Central memory CD8-positive, alpha-beta T cell (primary cell): ENCODE results near the gene DAP.

Experiments
- ATAC-seq: fragments of 150-1000 bp; cut with Tn5 transposase; replicated peaks from 2 replicates; pipeline ENCODE4 v1.10.0; 2022; ENCODE audit warnings: mild to moderate bottlenecking, moderate FRiP score, moderate number of reproducible peaks; ENCODE audit not compliant: poor library complexity, severe bottlenecking; ENCODE audit errors: extremely low read depth
- DNase-seq, 2 donors: peaks; one replicate each; pipeline ENCODE4 v3.0.0; 2021; ENCODE audit warnings: low spot score in 2 of 2
- H3K27ac Mint-ChIP-seq: one replicate; pipeline ENCODE4 v1.8.0; 2022; ENCODE audit warnings: low read depth, mild to moderate bottlenecking, moderate library complexity, mixed read lengths
- H3K27me3 Mint-ChIP-seq: one replicate; pipeline ENCODE4 v1.8.0; 2022; ENCODE audit warnings: mixed read lengths
- H3K36me3 Mint-ChIP-seq: one replicate; pipeline ENCODE4 v1.8.0; 2022; ENCODE audit warnings: mild to moderate bottlenecking, moderate library complexity, mixed read lengths; ENCODE audit not compliant: insufficient read depth
- H3K4me1 Mint-ChIP-seq: one replicate; pipeline ENCODE4 v1.8.0; 2022; ENCODE audit warnings: mixed read lengths
- H3K4me3 Mint-ChIP-seq: one replicate; pipeline ENCODE4 v1.8.0; 2022; ENCODE audit warnings: mild to moderate bottlenecking, moderate library complexity, mixed read lengths
- H3K9me3 Mint-ChIP-seq: one replicate; pipeline ENCODE4 v1.8.0; 2022; ENCODE audit warnings: mixed read lengths

The DAP gene

DNA sequence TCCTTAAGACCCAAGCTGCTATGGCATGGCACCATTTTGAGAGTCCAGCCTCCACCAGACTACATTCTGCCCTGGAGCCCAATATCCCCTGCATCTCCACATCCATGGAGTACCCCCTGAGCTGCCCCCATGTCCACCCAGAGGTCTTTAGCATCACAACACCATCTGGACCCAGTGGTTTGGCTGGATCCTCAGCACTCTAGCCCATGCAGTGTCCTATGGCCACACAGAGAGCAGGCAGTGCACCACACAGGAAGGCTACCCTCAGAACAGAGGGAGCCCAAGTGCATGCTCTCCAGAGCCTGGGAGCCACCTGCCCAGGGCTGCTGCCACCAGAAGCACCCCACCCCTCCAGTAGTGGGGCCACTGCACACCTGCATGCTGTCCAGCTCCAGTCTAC, 18.6 kb upstream of the DAP start:
- ATAC-seq: no peak
- DNase-seq: no peak
- Mint-ChIP-seq H3K4me1 (no peaks in the 10 kb centered on the region), H3K27me3 (peaks cover 27% of the 10 kb centered on the region), H3K27ac (no peak overlapping the region), H3K9me3 (no peaks in the 10 kb centered on the region), H3K4me3 (no peak overlapping the region), H3K36me3 (no peaks in the 10 kb centered on the region)

DNA sequence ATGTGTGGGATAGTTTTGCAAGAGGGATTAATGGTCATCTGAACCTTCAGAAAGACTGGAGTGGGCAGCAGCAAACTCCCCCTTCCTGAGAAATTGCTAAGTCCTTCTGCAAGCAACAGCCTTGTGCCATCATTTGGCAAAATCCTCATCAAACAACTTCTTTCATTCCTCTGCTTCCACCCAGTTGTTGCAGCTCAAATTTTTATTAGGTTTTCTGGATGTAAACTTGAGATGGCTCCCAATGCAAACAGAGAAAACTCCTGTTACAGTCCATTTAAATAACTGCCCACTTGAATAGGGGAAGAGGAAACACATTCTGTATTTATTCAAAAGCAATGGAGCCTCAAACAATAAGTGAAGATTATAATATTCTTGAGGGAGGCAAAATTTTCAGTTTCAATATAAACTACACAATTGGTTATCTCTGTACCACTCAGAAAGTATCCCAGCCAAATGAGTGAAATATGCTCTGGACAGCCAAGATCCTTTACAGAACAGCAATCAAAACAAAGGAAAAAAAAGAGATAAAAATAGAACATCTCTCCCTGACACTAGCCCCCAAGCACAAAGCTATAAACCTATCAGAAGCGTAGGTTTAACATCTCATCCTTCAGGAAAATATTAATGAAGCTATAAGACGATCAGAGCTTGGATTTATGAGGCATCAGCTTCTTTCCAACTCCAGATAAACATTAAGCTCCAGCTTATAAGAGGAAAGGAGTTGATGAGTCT, 17.3 kb upstream of the DAP start:
- DNase-seq: no peak
- H3K27me3 Mint-ChIP-seq: peaks cover 27% of the 10 kb centered on the region
- no peaks in the 10 kb centered on the region for H3K9me3 Mint-ChIP-seq
- H3K4me3 Mint-ChIP-seq: no peak overlapping the region
- no peak overlapping the region for H3K27ac Mint-ChIP-seq
- no peaks in the 10 kb centered on the region for H3K4me1 Mint-ChIP-seq
- no peaks in the 10 kb centered on the region for H3K36me3 Mint-ChIP-seq
- ATAC-seq: no peak

DNA sequence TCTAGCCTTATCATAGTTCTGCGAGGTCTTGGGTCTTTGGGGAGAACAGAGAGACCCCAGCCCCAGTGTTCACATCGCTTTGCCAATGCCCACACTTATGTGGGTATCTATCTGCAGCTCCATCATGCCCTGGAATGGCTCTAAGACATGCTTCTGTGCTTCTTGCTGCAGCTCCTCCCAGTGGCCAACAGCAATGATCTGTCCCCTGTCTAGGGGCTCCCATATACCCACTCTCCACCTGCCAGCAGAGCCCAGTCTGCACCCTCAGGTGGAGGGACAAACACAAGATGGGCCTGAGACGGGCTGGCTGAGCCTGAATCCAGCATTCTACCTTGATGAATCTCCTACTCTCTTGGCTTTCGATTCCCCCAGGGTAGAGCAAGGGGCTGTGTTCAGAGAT, 14.6 kb upstream of the DAP start:
- no peak for ATAC-seq
- Mint-ChIP-seq H3K27me3 (peaks cover 42% of the 10 kb centered on the region), H3K4me3 (no peak overlapping the region), H3K4me1 (no peaks in the 10 kb centered on the region), H3K36me3 (no peaks in the 10 kb centered on the region), H3K27ac (no peak overlapping the region), H3K9me3 (no peaks in the 10 kb centered on the region)
- no peak for DNase-seq

DNA sequence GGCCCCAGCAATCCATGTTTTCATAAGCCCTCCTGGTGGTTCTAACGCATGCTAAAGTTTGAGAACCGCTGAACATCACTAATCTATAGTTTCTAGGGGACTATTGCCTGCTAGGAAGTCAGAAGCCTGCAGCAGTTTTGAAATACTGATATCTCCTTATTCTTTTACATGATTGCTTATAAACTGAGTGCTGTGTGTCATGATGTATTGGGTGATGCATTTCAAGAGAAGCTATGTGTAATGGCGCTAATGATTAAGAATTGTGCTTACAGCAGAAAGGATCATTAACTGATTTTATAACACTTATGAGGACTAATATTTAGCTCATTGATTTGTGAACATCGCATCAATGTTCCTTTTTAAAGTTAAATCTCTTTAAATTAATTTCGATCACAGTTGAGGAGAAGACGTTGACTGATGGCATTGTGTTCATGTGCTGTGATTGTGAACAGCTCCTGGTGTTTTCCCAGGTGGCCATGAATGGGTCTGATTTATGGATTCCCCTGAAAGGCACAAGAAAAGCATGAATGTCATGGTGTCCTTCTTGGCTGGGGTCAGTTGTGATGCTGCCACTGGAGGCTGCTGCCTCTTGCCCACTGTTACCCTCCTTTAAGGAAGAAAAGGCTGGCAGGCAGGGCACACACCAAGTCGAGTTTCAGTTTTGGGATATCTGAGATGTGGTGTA, 12.0 kb upstream of the DAP start:
- H3K4me3 Mint-ChIP-seq: no peak overlapping the region
- no peaks in the 10 kb centered on the region for H3K36me3 Mint-ChIP-seq
- H3K9me3 Mint-ChIP-seq: no peaks in the 10 kb centered on the region
- peaks cover 51% of the 10 kb centered on the region for H3K27me3 Mint-ChIP-seq
- no peak overlapping the region for H3K27ac Mint-ChIP-seq
- no peaks in the 10 kb centered on the region for H3K4me1 Mint-ChIP-seq
- ATAC-seq (no peak), DNase-seq (no peak)

DNA sequence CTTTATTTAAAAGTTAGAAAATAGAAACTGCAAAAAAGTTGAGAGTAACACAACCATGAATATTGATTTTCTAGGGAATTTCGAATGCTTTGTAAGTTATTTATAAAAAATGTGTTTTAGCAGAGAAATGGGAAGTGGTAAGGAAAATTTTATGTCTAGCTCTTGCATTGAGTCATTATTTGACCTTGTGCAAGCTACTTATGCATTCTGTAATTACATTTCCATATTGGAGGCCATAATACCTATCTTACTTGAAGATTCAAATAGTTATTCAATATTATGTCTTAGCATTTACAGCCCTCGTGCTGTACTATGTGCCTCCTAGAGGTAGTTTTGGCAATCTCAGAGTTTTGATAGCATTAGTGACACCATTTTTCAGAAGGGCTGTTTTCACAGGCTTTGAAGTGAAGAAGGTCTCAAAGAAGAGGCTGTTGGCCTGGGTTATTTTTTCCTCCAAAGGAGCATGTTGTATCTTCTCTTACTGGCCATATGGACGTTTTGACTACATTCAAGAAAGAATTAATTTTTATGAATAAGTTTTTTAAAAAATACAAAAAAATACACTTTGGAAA, 7.4 kb upstream of the DAP start:
- Mint-ChIP-seq H3K27ac (no peak overlapping the region), H3K36me3 (no peaks in the 10 kb centered on the region), H3K27me3 (peaks cover 41% of the 10 kb centered on the region), H3K9me3 (no peaks in the 10 kb centered on the region), H3K4me1 (no peaks in the 10 kb centered on the region), H3K4me3 (no peak overlapping the region)
- ATAC-seq (no peak), DNase-seq (no peak)

DNA sequence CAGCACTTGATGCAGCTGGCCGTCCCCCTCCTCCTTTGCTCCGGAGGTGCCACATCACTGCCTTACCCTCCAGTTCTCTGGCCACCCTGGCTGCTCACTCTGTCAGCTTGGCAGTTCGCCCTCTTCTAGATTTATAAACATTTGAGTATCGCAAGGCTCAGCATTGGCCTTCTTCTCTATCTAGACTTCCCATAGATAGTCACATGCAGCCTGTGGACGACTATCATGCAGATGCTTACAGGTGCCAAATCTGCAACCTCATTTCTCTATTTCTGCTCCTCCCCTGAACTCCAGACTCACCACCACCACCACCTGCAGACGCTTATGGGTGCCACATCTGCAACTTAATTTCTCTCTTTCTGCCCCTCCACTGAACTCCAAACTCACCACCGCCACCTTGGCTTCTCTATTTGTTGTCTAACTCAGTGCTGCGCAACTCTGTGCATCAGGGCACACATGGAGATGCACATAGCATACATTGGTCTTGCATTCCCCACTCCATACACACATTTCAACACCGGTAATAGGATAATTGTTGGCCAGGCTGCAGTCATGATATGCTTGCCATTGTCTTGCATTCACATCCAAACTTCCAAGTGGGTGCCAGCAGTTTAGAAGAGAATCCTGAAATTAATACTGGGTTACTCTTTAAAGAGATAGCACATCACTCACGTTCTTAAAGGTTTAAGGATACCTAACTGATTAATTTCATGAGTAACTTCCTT, 1.9 kb upstream of the DAP start:
- Mint-ChIP-seq H3K36me3 (peaks cover 9% of the 10 kb centered on the region), H3K9me3 (no peaks in the 10 kb centered on the region), H3K27me3 (peaks cover 14% of the 10 kb centered on the region), H3K27ac (peak overlapping the region; percentile 48), H3K4me3 (peak overlapping the region; percentile 83), H3K4me1 (peaks cover 19% of the 10 kb centered on the region)
- DNase-seq (no peak), ATAC-seq (no peak)

DNA sequence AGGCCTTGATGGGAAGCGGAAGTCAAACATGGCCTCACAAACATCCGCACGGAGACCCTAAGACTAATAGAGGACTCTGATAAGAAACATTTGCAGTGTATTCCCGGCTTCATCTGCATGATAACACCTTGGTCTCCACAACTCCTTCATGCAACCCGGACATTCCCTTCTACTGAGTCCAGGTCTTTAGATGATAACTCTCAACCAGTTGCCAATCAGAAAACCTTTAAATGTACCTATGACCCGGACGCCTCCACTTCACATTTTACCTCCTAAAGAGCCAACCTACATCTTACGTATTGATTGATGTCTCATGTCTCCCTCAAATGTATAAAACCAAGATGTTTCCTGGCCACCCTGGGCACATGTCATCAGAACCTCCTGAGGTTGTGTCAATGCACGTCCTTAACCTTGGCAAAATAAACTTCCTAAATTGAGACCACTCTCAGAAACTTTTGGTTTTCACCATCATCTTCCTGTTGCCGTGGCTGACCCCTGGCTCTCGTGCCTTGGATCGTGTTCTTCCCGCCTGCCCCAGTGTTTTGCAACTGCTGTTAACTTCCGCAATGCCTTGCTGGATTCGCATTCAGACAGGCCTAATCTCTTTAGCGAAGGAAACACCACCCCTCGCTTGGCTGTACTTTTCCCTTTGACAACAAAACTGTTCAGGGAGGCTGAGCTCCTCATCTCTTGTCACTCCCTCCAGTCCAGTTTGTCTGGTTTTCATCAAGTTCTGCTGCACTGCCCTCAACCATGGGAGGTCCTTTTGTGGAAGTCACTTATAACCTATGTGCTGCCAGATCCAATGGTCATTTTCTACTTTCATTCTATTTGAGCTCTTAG, 1.1 kb upstream of the DAP start:
- ATAC-seq (no peak), DNase-seq (no peak)
- peaks cover 24% of the 10 kb centered on the region for H3K4me1 Mint-ChIP-seq
- no peaks in the 10 kb centered on the region for H3K9me3 Mint-ChIP-seq
- H3K4me3 Mint-ChIP-seq: peak overlapping the region; percentile 83
- H3K27me3 Mint-ChIP-seq: peaks cover 14% of the 10 kb centered on the region
- peaks cover 10% of the 10 kb centered on the region for H3K36me3 Mint-ChIP-seq
- H3K27ac Mint-ChIP-seq: peak overlapping the region; percentile 48

DNA sequence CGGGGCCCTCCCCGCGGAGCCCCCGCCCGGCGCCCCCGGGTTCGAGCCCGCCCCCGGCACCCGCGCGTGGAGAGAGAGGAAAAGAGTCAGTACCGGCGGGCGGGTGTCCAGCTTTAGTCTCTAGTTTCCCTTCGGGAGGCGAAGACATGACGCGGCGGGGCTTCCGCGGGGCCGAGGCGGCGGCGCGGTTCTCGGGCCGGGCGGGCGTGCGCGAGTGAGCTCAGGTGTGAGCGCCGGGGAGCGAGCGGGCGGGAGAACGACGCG, 181 bp downstream of the DAP start:
- Mint-ChIP-seq H3K27me3 (peaks cover 6% of the 10 kb centered on the region), H3K4me3 (peak overlapping the region; percentile 83), H3K4me1 (peaks cover 29% of the 10 kb centered on the region), H3K27ac (no peak overlapping the region), H3K36me3 (peaks cover 10% of the 10 kb centered on the region), H3K9me3 (no peaks in the 10 kb centered on the region)
- no peak for DNase-seq
- no peak for ATAC-seq

DNA sequence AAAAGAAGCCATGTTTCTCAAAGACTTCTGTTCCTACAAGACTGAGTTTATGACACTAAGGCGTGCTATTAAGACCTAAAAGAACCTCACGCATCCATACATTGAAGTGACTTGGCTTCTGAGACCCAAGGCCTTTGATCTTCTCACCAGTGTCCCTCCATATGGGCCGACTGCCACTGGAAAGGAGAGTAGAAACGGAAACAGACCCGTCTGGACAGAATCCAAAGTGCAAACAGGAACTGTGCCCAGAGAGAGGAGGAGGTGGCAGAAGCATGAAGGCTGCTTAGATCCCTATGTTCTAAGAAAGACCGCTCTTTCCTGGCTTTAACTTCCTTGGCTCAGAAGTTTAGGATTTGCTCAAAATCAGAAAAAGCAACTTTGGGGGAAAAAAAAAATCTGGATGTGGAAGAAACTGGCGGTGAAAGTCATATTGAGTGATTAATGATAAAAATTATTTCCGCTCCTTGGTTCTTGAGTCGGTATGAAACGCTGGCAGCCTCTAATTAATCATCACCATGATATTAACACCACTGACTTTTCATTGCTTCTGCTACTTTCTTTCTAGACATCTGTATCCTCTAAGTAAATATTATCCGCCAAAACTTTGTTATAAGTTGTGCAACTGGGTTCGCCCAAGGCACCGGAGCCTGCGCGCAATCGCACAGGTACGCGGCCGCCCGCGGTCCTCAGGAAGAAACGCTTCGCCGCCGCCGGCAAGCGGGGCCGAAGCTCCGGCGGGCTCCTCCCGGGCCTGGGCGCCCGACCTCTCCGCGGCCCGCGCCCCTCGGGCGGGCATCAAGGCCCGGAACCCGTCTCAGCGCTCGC, 726 bp downstream of the DAP start:
- DNase-seq: no peak
- Mint-ChIP-seq H3K4me1 (peaks cover 35% of the 10 kb centered on the region), H3K4me3 (peak overlapping the region; percentile 83), H3K27ac (peak overlapping the region; percentile 67), H3K36me3 (peaks cover 10% of the 10 kb centered on the region), H3K9me3 (no peaks in the 10 kb centered on the region), H3K27me3 (peaks cover under 1% of the 10 kb centered on the region)
- peak; percentile 43 for ATAC-seq

DNA sequence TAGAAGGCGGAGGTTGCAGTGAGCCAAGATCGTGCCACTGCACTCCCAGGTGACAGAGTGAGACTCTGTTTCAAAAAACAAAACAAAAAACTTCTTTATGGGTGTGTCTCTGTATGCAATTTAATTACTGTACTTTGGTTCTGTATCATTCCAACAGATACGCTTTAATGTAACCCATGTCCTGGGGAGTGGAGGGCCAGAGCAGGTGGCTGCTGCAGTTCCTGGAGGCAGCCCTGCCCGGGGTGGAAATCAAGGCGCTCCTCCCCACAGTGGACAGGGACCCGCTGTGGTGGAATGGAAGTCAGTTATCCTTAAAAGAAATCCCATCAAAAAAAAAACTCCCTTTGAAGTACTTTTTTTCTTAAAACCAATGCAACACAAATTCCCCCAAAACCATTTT, 1.9 kb downstream of the DAP start:
- peaks cover 44% of the 10 kb centered on the region for H3K4me1 Mint-ChIP-seq
- peaks cover 10% of the 10 kb centered on the region for H3K36me3 Mint-ChIP-seq
- DNase-seq (no peak), ATAC-seq (no peak)
- no peaks in the 10 kb centered on the region for H3K27me3 Mint-ChIP-seq
- peak overlapping the region; percentile 83 for H3K4me3 Mint-ChIP-seq
- no peaks in the 10 kb centered on the region for H3K9me3 Mint-ChIP-seq
- peak overlapping the region; percentile 25 for H3K27ac Mint-ChIP-seq

DNA sequence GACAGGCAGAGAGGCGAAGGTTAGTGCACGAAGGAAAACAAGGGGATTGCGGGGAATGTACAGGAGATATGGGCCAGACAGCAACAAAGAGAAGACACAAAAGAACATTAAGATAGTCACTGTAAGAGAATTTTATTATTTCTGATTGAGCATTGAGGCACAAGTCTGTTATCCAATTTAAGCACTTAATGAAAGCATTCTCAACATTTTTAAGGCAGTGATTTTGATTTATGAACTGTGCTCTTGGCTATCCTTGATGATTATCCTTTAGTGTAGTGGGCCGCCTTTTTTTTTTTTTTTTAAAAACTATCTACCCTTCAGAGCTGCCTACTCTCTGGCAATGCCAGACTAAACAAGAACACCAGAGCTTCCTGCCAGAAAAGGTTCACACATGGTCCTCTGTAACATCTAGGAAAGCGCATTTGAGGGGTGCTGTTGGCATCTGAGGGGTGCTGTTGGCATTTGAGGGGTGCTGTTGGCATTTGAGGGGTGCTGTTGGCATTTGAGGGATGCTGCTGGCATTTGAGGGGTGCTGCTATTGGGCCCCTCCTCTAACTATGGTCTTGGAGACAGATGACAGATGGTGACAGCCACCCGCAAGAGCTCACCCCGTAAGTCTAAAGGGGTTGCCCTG, 3.0 kb downstream of the DAP start:
- Mint-ChIP-seq H3K36me3 (peaks cover 10% of the 10 kb centered on the region), H3K4me1 (peaks cover 50% of the 10 kb centered on the region), H3K27me3 (no peaks in the 10 kb centered on the region), H3K4me3 (no peak overlapping the region), H3K27ac (peak overlapping the region; percentile 49), H3K9me3 (no peaks in the 10 kb centered on the region)
- no peak for DNase-seq
- no peak for ATAC-seq
